ENCODE results near the gene USP48.
"Not testable (repeated sequence)": the region's sequence is repeated elsewhere in the genome, so short reads cannot be mapped to it uniquely, and the experiment has no call there.

USP48 gene

GRCh38 chr1:21782868-21783678, at the start of gene USP48:
Gene USP48 (minus strand): TSS chr1:21783149. CDS start chr1:21782957, 192 bp downstream.
- peak; percentile 96 for DNase-seq

GRCh38 chr1:21831454-21831970, 48.6 kb upstream of the USP48 start:
- DNase-seq: no peak

GRCh38 chr1:21830792-21831453, 48.0 kb upstream of the USP48 start:
- no peak for DNase-seq

GRCh38 chr1:21829294-21829693, 46.3 kb upstream of the USP48 start:
- DNase-seq: no peak

GRCh38 chr1:21828506-21829210, 45.7 kb upstream of the USP48 start:
- DNase-seq: no peak

GRCh38 chr1:21828075-21828474, 45.1 kb upstream of the USP48 start:
- DNase-seq: no peak

- no peak for DNase-seq
Observed at GRCh38 chr1:21827141-21827679, 44.3 kb upstream of the USP48 start.

GRCh38 chr1:21826694-21827093, 43.7 kb upstream of the USP48 start:
- DNase-seq: not testable (repeated sequence)

- no peak for DNase-seq
Observed at GRCh38 chr1:21825393-21825792, 42.4 kb upstream of the USP48 start.

- DNase-seq: no peak
Observed at GRCh38 chr1:21824926-21825325, 42.0 kb upstream of the USP48 start.

GRCh38 chr1:21823980-21824702, 41.2 kb upstream of the USP48 start:
- DNase-seq: no peak

- DNase-seq: no peak
Observed at GRCh38 chr1:21823206-21823979, 40.4 kb upstream of the USP48 start.

- DNase-seq: no peak
Observed at GRCh38 chr1:21822349-21822748, 39.4 kb upstream of the USP48 start.

- DNase-seq: no peak
Observed at GRCh38 chr1:21821385-21822019, 38.6 kb upstream of the USP48 start.

GRCh38 chr1:21820597-21821232, 37.8 kb upstream of the USP48 start:
- no peak for DNase-seq

GRCh38 chr1:21818656-21819055, 35.7 kb upstream of the USP48 start:
- DNase-seq: peak; percentile 60

GRCh38 chr1:21816602-21817302, 33.8 kb upstream of the USP48 start:
- DNase-seq: no peak

GRCh38 chr1:21815724-21816321, 32.9 kb upstream of the USP48 start:
- no peak for DNase-seq

- DNase-seq: no peak
Observed at GRCh38 chr1:21814981-21815582, 32.1 kb upstream of the USP48 start.
